Stimulated activated CD8-positive, alpha-beta memory T cell treated with anti-CD3 and anti-CD28 coated beads, Interleukin-12 subunit alpha, Interleukin-12 subunit beta, amount 100 ng/mL, for 24 hours (primary cell): Measurements from ENCODE around the gene CASQ2.

Source experiments
- DNase-seq: peaks from one replicate; pipeline ENCODE4 v3.0.0-alpha.2; 2020; ENCODE audit errors: extremely low read depth

CASQ2 gene

DNA sequence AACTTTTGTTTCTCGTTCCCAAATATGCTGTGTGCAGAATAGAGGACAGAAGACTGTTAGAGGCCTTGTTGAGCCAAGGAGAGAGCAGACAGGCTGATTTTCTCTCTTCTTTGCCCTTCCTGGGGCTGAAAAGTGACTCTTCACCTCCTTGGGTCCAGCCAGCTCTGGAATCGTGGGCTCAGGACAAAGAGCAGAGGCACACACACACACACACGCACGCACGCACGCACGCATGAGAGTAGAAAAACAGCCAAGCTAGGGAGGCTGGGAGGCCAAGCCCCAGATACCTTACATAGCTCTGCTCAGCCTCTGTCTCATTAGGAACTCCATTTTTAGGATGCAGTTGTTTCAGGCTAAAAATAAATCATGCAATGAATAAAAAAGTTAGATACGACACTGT lies at the start of gene CASQ2:
Gene CASQ2, minus strand, starts transcription at position 166 of the 400 bp plus-strand sequence. CDS start 173 bp downstream, outside the sequence.
- no peak for DNase-seq

DNA sequence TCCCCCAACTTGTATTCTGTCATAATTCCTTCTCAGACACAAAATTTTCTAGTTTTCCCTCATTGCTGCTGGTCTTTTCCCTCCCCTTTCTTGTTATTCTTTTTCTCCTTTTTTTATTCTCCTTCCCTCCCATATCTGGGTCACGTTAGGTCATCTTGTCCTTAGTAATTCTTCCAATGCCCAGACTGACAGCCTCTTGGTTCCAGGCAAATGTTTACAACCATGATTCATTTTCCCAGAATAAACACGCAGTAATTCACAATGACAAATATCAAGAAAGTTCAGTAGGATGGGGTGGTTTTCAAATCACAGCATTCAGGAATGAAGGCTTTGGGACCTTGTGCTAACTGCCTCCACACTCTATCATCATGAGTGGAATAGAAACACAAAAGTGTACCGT lies 47.2 kb upstream of the CASQ2 start:
- no peak for DNase-seq

DNA sequence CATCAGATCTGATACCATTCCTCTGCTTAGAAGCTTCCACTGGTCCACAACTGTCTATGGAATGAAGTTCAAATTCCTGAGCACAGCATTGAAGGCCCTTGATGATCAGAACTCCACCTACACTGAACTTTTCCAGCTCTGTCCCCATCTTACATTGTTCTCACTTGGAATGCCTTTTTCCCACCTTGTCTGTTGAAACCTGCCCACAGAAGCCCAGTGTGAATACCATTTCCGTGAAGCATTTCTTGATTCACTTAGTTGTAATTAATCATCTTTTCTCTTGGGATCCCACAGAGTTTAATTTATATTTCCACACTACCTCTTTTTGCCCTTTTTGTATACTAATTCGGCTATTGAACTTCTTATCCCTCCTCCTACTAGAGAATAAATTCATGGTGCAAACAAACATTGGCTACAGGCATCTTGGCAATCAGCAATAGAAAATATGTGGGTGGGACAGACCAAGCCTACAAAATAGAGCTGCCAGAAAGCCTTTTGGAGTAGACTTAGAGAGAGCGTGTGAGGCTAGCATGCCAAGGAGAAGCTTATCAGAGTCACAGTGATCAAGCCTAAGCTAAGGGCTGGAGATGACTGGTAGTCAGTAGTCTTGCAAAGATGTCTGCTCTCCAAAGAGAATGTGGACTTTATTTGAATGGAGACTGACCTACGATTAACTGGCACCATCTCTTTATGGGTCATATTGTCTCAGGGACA lies 46.3 kb upstream of the CASQ2 start:
- DNase-seq: no peak

DNA sequence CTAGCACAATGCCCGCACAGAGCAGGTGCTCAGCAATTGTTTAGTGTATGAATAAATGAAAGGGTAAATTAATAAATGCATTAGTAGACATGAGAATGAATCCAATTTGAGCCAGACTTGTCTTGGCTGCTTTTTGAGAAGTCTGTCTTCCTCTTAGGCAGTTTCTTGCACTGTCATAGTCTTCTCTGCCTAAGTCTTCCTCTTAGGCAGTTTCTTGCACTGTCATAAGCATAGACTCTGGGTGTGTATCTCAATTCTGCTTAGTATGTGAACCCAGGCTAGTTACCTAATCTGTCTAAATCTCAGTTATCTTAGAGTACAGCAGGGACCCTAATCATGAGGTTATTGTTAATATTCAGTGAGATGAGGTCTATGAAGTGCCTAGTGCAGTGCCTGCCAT lies 45.2 kb upstream of the CASQ2 start:
- DNase-seq: no peak

DNA sequence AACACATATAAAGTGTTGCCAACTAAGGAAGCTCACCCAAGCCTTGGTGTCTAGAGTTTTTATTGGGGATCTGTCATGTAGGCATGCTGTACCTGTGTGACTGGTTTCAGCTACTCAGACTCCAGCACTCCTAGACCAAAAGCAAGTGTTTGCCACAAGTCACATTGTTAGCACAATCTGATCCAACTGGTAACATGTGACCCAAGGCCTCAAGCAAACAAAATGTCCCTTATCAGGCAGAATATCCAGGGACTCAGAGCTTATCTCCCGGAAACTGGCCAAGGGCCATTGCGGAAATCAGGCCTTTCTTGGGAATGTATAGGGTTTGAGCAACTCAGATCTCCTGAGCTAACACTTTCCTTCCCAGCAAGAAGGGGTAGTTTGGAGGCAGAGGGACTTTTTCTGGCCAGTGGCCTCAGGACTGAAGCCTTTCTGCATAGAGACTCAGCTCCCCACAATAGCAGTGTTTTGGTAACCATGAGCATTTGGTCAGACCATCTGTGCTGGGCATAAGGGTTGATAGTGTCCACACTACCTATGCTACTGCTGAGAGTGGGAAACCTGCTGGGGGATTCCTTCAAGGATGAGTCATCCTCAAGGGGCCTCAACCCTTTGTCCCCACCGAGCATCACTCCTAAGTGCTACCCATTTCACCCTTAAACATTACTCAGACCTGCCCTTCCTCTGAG lies 42.8 kb upstream of the CASQ2 start:
- DNase-seq: no peak

DNA sequence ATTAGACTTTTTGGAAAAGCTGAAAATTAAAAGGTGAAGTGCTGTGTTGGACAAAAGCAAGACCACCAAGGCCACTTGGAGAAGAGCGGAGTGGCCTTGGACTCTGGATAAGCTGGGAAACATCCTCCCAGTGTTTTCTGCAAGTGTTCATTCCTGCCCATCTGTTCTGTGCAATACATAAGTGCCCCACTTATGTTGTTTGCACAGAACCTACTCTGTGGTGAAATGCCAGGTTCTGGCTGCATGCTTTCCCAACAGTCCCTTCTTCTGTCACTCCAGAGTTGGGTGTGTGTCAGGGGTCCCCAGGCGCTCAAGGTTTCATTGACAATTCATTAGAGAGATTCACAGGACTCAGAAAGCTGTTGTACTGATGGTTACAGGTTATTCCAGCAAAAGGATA lies 42.1 kb upstream of the CASQ2 start:
- no peak for DNase-seq

DNA sequence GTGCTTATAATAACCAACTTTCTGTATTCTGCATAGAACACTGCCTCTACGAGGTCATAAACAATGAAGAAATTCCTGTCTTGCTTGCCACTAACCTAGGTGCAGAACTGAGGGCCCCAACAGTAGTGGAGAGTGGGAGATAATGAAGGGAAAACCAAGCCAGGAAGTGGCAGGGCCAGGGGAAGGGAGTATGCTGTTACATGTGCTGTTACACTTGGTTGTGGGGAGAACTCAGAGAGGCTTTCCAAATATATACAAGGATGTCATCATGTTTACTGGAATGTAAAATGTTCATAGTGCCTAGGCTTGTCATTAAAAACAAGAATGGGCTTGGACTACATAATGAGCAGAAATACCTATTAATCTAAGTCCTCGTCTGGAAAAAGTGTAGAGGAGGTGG lies 41.3 kb upstream of the CASQ2 start:
- no peak for DNase-seq

DNA sequence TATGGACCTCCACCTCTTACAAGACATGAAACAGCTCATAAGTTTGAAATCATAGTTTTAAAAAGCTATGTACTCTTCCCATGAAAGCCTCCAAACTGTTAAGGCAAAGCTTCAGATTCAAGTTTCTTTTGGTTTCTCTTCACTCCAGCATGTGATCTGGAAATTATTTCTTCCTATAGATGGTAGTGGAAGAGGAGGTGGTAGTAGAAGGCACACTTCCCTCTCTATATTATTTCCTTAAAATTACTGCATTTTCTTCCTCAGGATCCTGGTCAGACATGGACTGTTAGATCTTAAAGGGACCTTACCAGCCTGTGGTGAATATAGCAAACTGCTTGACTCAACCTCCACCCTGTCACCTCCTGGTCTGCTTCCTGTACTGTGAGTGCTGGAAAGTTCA lies 40.6 kb upstream of the CASQ2 start:
- no peak for DNase-seq

DNA sequence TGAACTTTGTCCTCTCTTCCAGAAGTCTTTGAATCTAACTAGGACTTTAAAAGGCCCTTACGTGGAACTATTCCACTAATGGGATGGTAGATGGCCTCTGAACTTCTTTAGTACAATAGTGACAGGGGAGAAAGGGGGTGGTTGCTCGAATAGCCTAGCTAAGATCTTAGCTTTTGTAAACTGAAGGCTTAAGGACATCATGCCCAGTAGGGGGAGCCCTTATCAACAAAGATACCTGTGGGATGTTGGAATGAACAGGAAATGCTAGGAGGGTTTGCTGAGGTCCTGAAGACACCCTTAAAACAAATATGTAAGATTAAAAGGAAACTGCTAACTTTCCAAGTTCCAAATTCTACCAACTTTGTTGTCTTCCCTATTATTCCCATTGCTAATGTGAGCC lies 39.2 kb upstream of the CASQ2 start:
- DNase-seq: peak; percentile 3

DNA sequence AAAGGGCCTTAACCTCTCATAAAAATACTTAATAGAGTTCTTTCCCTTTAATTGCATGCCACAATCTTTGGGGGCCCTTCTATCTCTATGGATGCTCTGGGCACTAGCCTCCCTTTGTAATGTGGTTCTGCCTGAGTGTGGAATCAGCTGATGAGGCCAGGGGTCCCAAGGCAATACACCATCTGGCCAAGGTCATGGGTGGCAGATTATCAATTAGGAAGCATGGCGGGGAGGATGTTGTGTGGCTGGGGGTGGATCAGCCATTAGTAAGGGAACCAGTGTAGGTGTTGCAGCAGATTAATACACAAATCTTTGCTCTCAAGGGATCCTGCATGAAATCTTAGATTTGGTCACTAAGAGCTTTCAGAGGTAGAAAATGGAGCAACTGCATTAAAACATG lies 37.1 kb upstream of the CASQ2 start:
- no peak for DNase-seq

DNA sequence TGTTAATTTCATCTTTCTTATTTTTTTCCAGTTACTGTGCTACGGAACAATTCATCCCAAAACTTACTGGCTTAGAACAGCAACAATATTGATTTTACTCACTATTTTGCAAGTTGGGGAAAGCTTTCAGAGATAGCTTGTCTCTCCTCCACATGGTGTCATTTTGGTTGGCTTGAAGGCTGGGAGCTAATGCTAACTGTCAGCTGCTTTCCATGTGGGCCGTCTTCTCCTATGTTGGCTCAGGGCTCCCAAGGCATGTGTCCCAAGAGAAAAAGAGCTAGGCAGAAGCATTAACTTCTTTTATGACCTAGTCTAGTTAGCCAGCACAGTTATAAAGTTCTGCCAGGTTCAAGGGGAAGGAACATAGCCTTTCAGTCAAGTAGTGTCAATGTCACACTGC lies 33.9 kb upstream of the CASQ2 start:
- no peak for DNase-seq

DNA sequence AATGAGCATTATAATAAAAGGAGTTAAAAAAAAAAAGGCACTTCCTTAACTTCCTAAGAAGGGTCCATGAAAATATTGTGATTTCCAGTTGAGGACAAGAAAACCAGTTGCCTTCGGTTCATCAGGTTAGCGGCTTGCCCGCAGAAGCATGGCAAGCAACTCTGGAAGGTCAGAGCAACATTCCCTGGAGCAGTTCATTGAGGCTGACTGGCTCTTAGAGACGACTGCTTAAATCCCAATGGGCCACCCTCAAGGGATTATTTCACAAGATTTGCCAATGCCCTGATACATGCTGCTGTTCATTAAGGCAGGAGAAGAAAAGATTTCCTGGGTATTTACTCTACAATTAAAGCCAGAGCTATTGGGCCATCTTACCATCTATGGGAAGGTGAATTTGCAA lies 29.0 kb upstream of the CASQ2 start:
- no peak for DNase-seq

DNA sequence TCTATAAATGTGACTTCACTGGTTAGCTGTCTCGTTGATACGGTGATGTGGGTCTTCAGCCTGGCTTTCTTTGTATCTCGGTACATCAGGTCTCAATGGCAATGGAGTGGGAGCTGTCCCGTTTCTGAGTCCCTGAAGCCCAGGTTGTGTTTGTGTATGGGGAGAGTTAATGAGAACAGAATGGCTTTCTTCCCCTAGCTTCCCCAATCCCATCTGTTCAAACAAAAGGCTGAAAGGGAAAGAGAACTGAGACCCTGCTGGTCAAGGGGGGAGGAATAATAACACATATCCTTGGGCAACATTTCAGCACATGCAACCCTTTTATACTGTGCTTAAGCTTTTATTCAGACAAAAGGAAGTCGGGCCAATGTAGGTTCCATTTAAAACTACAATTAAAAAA lies 28.4 kb upstream of the CASQ2 start:
- DNase-seq: no peak

DNA sequence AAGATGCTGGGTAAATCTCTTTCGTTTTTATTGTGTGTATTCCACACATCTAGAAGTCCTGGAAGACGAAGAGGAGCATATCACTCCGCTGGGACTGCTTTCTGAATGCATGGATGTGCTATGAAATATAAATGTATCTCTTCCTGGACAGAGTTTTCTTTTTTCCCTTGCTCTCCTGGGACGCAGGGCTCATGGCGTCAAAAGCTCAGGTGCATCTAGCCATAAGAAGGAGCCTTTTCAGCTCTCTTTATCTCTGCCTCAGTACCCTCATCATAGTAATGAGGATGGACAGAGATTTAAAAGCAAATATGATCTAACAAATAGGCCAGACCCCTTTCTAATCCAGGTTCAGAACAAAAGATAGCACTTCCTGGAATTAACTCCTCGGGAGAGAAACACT lies 27.5 kb upstream of the CASQ2 start:
- DNase-seq: no peak

DNA sequence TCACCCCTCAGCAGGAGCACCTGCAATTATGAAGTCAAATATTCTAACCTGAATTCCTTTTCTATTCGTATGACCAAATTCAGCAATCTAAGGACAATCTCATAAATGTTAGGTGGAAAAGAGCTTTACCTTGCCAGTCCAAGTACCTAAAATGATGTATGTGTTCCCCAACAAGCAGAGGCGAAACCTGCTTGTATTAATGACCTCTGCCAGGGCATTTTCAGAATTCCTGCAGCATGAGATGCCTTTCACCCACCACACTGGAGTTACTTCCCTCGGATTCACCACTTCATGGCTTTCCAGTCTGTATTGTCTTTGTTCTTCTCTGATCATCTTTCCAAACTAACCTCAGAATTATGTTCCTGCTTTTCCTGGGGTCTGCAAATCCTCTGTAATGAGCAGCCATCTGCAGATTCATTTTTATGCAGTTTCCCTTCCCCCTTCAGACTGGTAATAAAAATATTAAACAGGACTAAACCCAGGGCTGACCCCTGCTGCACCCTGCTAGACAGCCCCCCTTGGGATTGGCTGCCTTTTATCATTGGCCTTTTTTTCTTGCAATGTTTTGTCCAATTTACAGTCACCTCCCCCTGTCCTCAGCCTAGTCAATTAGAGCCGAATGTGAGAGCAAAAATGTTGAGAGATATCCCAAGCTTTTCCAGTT lies 26.6 kb upstream of the CASQ2 start:
- no peak for DNase-seq

DNA sequence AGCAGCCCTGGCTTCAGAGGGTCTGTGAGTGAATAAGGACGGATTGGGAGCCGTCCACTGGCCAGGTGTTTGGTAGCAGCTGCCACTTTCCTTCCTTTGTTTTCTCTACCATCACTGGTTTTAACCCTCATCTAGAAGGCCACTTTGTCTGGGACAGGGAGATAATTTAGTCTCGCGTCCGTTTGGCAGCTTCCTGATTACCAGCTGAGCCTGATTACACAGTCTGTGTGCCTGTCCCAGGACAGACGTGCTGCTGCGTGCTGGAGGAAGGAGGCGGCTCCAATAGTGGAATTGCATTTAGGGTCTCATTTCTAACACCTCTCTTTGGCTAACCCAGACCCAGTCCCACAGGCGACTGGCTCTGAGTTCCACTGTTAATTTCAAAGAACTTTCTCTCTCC lies 24.6 kb upstream of the CASQ2 start:
- DNase-seq: no peak

DNA sequence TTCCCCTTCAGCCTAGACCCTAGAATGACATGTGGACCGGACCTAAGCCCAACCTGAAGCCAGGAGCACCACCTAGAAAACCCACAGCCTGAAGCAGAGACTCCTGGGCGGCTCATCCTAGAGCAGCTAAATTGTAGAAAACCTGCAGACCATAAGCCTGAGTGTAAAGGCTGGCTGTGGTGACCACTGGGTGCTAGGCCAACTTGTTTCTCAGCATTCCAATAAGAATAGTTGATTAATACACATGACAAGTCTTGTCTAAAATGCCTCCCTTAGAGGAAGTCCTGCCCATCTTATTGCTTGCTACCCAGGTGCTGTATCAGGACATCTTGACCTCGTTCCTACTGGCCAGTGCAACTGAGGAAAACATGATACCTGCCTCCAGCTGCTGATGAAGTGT lies 23.3 kb upstream of the CASQ2 start:
- DNase-seq: no peak

DNA sequence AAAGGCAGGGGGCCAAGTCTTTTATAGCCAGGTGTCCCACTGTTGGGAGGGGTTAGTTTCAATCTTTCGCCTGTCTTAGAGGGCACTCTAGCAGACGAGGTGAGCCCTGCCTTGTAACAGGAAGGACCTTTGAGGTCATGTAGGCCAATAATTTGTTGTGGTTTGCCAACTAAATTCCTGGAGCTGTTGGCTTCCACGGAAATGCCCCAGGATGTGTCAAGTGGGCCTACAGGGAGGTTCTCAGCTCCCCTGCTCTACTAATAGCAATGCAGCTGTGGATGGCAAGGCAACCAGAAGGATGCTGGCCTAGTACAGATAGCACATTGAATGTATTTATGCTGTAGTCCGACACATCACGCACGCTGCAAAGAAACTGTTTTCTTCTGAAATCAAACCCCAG lies 22.3 kb upstream of the CASQ2 start:
- DNase-seq: no peak

DNA sequence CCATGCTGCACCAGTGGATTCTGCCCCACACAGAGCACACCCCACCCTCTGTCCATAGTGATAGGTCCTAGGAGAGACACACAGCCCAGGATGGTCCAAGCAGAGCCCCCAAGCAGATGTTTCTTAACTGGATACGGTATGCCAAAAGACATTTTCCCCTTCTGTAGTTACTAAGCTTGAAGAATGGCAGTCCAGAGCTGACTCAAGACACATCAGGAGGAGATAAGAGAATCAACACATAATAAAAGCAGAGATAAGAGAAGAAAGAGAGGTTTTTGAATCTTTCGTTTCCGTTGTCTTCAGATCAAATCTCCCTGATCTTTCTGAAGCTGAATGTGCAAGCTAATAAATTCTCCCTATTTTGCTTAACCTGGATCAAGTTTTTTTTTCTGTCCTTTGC lies 21.8 kb upstream of the CASQ2 start:
- no peak for DNase-seq

DNA sequence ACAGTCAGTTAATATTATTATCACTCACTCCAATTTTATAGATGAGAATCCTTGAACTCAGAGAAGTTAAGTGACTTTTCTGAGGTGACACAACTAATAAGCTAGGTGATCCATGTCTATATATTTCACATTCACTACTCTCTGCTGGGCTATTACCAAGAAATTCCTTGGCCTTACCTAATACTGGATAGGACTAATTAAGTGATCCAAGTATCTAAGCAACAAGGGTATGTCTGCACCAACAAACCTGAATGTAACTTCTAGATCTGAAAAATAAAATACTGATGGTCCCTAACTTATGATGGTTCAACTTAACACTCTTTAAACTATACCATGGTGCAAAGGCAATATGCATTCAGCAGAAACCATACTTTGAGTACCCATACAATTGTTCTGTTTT lies 14.8 kb upstream of the CASQ2 start:
- no peak for DNase-seq

DNA sequence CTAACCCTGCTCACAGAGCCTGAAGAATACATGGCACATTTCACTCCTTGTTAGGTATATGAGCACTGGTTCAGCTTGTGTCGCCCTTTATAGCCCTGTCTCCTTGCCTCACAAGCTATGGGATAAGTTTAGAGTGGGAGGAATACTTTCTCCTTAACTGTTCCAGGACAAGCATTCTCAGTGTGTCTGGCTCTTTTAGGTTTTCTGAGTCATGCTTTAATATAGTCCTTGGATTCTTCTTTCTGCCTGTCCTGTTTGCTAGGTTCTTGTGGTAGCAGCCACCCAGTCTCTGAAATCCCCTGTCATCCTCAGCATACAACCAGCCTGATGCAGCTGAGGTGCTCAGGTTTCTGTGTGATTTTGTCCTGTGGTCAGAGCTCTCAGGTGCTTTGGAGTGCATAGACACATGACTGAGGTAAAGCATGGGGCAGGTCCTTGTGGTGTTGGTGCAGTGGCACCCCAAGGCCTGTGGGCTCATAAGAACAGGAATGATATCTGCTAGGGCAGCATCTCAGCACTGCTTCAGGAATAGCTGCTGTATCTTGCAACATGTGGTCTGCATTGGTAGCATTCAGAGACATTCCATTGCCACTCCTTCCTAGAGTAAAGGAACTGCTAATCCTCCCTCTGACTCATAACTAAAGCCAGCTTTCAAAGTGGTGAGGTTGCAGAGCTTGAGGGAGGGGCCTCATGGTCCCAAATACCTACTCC lies 14.2 kb upstream of the CASQ2 start:
- DNase-seq: no peak

DNA sequence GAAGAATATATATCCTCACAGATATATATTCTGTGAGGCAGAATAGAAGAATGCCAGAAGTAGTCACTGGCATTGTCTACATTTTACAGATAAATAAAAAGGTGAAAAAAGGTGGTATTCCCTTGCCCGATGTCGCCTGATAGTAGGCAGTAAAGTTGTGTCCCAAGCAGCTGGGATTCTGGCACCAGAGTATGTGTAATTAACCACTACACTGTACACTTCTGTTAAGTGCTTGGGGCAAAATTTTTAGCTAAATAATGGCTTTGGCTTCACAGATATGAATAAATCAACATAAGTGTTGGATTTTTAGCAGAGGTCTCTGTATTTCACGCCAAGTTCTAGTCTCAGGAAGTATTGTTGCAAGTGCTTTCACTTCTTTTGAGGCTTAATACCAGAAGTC lies 13.3 kb upstream of the CASQ2 start:
- DNase-seq: no peak

DNA sequence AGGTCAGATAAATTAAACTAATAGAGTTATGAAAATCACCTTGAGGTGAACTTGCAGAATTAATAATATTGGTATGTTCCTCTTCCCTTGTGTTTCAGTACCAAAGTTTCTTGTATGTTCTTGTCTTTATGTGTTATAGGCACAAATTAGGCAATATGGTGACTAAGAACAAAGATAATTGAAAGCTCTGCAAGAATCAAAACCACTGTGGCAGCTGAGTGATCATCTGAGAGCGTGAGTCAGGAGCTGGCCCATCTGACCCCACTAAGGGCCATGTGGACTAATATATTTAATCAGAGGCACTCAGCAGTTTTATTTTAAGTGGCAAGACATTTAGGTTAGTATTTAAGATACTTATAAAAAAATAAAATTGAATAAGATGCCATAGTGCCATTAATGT lies 12.8 kb upstream of the CASQ2 start:
- no peak for DNase-seq
